NAMALWA (cell line): Measurements from ENCODE around the gene CLRN1.

Experiments
- DNase-seq: peaks from one replicate; pipeline ENCODE4 v3.0.0-alpha.2; 2015; ENCODE audit warnings: low spot score

CLRN1 gene

DNA sequence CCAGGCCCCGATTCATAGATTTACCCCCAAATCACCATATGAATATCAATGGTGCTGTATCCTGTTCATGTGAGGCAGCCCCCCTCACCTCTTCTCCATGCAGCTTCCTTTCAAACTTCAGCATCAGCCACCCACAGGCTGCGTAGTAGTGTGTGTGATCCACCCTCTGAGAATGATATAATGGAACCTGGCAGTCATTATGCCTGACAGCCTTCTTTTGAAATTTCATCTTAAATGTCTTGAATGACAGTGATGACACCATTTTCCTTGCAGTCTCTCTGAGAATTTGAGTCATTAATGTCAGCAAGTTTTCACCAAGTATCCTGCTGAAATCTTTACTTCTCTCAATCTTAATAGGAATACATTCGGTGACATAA, 3.5 kb upstream of the CLRN1 start:
- no peak for DNase-seq

GRCh38 chr3:150975086-150975991, 2.8 kb upstream of the CLRN1 start:
- DNase-seq = no peak

DNA sequence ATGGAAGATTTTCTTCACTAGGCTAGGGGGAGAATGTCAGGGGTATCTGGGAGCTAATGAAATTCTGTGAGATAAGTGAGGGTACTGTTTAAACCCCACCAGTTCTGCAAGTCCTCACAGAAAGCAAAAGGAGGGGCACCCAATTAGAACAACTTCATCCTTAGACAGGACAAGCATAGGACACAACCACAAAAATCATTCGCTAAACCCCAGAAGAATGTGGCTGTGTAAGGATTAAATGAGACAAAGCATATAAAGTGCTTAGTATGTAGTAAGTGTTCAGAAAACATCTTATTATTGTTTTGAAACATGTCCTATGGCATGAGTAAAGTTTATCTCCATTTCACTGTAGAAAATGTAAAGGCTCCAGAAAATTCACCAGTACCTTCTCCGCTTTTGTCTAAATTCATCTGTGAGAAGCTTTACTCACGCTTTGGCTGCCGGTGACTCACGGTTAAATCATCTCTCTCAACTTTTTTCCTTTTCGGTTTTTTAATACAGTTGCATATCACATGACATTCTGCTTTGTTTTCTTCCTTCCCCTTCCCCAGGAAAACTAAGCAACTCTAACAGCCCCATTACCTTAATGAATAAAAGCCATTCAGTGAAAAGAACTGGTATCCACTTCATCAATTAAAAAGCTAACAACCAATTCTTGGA, 1.7 kb downstream of the CLRN1 start:
- no peak for DNase-seq

- no peak for DNase-seq
Measured at GRCh38 chr3:150968341-150969035, 4.0 kb downstream of the CLRN1 start.

- DNase-seq = no peak
Measured at GRCh38 chr3:150965436-150965835, 7.1 kb downstream of the CLRN1 start.

DNA sequence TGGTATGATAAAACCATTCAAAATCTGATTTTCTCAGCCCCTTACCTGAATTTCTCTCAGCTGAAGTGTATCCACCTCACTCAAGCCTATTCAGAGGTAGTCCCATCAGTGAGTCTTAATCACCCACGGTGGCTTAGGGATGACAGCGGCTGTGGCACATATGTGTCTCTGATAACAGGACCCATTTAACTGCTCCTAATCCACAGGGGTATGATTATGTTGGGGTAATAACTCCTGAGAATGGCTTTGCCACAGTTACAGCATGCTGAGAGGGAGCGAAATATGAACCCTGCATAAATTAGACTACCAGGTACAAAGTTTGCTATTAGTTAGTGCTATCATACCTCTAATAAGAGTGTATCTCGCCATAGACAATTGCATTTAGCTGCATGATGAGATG, 10.6 kb downstream of the CLRN1 start:
- DNase-seq = no peak

DNA sequence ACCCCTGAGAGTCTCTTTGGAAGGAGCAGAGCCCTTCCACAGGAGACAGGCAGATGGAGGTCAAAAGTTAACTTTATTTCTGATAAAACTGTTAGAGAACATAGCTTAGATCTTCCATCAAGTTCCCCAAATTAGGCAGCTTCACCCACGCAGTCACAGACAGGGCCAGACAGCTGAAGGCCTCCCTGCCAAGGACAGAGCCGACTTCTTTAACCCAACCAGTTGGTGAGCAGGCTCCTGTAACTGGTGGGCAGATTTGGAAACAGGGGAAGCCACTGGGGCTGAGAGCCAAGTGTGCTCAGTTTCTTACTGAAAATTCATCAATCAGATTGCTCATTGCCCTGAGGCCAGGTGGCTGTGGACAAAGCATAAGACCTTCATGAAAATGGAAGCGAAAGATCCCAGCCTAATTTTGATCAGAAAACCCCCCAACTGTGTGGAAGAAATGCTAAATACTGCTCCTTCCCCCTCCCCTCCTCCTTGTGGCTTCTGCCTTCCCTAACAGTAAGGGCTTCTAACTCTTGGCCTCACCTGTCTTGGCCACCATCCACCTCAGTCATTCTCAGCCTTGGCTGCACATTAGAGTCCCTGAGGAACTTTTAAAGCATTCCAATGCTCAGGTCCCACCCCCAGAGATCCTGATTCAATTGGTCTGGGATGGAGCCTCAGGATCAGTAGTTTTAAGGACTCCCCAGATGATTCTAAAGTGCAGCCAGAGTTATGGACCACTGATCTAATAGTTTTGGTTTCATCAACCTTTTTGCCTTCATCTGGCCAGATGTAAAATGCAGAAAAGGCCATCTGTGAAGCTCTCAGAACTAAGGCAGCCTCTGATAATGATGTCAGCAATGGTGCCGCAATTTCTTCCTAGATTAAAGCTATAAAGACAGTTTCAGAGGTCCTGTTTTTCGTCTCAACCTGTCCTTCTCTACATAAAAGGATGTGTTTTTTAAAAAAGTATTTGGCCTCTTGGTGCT, 11.5 kb downstream of the CLRN1 start:
- no peak for DNase-seq

DNA sequence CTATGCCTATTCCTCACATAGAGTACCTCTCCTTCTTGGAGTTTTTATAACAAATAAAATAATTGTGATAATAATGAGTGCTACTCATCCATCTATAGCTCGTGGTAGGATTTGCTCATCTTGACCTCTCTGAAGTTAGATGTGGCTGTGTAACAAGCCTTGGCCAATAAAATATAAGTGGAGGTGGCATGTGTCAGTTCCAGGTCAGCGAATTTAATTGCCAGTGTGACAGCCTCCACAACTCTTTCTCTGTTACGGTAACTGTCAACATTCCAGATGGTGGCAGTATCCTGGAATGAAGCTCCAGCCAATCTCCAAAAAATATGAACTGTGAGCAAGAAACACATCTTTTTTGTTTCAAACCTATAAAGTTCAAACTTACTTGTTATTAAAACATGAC, 13.8 kb downstream of the CLRN1 start:
- no peak for DNase-seq

- DNase-seq = no peak
Measured at GRCh38 chr3:150956376-150956775, 16.2 kb downstream of the CLRN1 start.

GRCh38 chr3:150951923-150952322, 20.6 kb downstream of the CLRN1 start:
- DNase-seq = no peak

GRCh38 chr3:150945226-150946032, 27.1 kb downstream of the CLRN1 start:
- DNase-seq = no peak

DNA sequence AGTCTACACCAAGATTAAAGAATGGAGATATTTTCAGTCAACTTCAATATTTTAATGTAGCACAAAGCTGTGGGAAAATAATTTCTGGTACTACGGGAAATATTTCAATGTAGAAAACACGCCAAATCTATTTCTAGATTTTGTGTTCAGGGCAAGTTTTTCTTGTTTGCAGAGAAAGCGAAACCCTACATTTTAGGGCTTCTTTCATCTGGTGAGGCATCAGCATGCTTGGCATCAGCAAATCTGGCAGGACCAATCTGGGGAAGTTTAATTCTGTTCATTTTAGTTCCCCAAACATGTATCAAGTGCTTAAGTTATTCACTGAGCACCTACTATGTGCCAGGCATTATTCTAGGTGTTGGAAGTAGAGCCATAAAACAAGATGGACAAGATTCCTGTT, 30.3 kb downstream of the CLRN1 start:
- DNase-seq = no peak

DNA sequence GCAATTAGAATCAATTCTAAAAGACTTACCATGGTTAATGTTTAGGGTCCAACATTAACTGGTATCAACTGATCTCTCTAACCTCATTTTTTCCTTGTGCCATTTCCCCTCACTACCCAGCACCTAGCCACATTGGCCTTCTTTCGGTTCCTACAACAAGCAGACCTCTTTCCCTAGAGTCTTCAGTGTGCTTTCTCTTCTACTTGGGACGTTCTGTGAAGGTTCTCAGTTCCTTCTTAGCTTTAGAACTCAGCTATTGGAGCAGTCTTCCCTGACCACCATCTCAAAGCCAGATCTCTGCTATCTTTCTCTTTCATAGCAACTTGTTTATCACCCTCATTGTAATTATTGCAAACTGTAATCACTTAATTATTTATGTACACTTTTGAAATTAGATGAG, 35.8 kb downstream of the CLRN1 start:
- no peak for DNase-seq

GRCh38 chr3:150933473-150933995, 39.0 kb downstream of the CLRN1 start:
- DNase-seq = no peak

DNA sequence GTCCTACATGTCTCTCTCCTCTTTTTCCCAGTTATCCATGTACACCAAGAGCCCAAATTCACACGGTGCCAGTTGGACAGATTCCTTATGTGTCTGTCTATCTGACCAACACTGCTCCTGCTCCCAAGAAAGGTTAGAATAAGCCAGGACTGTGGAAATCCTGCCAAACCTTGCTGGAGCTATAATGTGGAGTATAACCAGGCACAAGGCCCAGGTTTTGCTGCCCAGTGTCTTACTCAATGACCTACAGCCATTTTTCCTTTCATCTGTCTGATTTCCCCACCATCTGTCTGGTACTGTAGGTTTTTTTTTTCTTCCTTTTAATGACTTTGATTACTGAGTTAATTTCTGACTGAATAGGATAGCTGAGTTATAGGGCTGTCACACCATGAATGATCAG, 40.8 kb downstream of the CLRN1 start:
- DNase-seq = no peak

- no peak for DNase-seq
Measured at GRCh38 chr3:150930839-150931238, 41.7 kb downstream of the CLRN1 start.

DNA sequence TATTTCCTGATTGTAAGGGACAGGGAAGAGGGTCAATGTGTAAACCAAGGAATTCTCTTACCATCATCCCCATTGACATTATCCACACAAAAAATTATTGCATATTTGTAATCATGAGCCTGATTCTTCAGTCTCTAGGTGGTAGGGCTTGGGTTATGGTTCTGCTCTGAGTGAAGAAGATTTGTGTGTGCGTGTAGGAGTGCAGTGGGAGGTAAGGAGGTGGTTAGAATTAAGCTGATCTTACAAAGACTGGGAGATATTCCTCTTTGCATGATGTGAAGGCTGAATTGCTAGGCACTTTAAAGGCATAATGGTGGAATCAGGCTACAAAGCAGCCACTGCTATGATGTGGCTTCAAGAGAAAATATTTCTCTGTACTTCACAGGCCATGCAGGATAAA, 44.3 kb downstream of the CLRN1 start:
- DNase-seq = no peak

DNA sequence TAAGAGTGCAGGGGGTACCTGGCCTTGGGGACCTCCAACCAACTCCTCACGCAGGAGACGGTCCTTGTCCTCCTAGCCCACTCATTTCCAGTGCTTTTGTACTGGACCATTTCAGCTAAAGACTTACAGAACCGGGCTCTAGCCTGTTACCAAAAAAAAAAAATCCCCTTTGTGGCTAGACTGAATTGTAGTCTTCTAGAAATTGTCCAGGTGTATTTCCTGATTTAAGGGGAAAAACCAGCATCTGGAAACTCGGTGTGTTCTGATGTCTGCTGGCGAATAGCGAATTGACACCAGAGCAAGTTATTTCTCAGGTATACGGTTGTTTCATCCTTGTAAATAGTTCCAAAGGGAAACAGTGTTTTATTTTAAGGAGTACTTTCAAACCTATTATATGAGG, 46.2 kb downstream of the CLRN1 start:
- DNase-seq = no peak

DNA sequence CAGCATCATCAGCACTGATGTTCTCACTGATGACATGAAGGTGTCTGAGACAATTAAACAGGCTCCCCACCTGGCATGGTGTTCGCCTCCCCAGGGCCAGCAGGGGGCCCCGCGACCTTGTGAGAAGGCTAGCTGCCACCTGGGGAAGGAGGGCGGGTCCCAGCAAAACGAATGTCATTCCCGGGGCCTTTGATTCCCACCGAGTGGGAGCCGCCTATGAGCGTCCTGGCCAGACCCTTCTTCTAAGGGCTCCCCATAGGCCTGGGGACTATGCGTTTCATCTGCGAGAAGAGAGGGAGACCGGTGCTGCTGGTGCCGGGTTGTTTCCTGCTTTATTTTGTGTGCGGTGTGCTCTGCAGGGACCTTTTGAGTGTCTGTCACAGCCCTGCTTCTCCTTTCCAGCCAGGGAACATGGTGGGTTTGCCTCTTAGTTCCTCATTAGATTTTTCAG, 46.8 kb downstream of the CLRN1 start:
- peak; percentile 72 for DNase-seq

DNA sequence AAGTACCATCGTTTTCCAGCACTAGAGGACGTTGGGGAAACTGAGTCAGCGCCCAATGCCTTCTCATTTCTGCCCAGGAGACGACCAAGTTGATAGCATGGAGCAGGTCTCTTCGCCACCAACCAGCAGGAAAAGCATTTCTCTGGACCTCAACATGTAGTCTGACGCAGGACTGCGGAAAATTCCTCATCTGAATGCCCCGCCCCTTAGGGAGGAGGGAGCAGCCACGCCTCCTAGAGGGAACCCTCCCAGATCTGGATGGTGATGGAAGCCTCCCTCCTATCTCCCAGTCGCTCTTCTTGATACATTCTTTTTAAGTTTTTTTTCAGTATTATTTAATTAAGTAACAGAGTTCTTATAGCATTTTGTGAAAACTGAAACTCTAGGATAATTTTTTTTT, 49.9 kb downstream of the CLRN1 start:
- DNase-seq = no peak

DNA sequence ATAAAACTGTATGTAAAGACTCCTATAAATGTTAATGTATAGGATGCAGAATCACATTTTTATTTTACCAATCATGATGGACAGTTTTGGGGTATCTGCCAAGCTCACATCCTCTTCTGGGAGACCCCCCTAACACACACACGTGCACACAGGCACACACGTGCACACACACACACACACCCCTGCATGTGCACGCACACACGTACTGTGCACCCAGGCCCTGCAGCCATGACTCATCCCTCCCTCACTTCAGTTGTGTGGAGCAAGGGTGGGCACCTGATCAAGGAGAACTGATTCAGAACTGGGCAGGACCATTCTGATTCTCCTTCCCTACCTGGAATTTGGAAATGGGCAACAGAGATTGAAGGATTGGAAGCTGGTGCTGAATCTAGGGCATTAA, 51.3 kb downstream of the CLRN1 start:
- DNase-seq = no peak
